Measurements from ENCODE around the gene MICAL1.

Gene MICAL1

DNA sequence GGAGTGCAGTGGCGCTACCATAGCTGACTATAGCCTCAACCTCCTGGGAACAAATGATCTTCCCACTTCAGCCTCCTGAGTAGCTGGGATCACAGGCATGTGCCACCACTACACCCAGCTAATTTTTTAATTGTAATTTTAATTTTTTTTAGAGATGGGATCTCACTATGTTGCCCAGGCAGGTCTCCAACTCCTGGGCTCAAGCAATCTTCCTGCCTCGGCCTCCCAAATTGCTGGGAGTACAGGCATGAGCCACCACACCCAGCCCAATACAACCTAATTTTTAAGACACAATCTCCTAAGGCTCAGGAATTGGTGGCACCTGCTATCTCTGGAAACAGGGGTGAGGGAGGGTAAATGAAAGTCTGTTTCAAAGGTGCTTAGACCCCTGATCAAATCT, 21.6 kb upstream of the MICAL1 start:
- TF ChIP-seq, protein P1, sequence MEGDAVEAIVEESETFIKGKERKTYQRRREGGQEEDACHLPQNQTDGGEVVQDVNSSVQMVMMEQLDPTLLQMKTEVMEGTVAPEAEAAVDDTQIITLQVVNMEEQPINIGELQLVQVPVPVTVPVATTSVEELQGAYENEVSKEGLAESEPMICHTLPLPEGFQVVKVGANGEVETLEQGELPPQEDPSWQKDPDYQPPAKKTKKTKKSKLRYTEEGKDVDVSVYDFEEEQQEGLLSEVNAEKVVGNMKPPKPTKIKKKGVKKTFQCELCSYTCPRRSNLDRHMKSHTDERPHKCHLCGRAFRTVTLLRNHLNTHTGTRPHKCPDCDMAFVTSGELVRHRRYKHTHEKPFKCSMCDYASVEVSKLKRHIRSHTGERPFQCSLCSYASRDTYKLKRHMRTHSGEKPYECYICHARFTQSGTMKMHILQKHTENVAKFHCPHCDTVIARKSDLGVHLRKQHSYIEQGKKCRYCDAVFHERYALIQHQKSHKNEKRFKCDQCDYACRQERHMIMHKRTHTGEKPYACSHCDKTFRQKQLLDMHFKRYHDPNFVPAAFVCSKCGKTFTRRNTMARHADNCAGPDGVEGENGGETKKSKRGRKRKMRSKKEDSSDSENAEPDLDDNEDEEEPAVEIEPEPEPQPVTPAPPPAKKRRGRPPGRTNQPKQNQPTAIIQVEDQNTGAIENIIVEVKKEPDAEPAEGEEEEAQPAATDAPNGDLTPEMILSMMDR (conservative IDR thresholded peaks at IDR 0.05; ENCODE audit: control insufficient read depth, insufficient read depth, low read depth, low read length) = no peak
- no peak overlapping the region for H3K4me3 ChIP-seq (ENCODE audit: control insufficient read depth, low read depth, low read length)
- no peak for DNase-seq (ENCODE audit: low read depth)

GRCh38 chr6:109475625-109476024, 20.1 kb upstream of the MICAL1 start:
- TF ChIP-seq, protein P1 (conservative IDR thresholded peaks at IDR 0.05; ENCODE audit: control insufficient read depth, insufficient read depth, low read depth, low read length) = no peak
- H3K4me3 ChIP-seq (ENCODE audit: control insufficient read depth, low read depth, low read length) = no peak overlapping the region
- no peak for DNase-seq (ENCODE audit: low read depth)

- no peak overlapping the region for H3K4me3 ChIP-seq (ENCODE audit: control insufficient read depth, low read depth, low read length)
- DNase-seq (ENCODE audit: low read depth) = no peak
- TF ChIP-seq, protein P1 (conservative IDR thresholded peaks at IDR 0.05; ENCODE audit: control insufficient read depth, insufficient read depth, low read depth, low read length) = no peak
Measured at GRCh38 chr6:109474995-109475394, 19.4 kb upstream of the MICAL1 start.

- no peak for DNase-seq (ENCODE audit: low read depth)
- H3K4me3 ChIP-seq (ENCODE audit: control insufficient read depth, low read depth, low read length) = no peak overlapping the region
- TF ChIP-seq, protein P1 (conservative IDR thresholded peaks at IDR 0.05; ENCODE audit: control insufficient read depth, insufficient read depth, low read depth, low read length) = no peak
Measured at GRCh38 chr6:109473120-109473519, 17.5 kb upstream of the MICAL1 start.

DNA sequence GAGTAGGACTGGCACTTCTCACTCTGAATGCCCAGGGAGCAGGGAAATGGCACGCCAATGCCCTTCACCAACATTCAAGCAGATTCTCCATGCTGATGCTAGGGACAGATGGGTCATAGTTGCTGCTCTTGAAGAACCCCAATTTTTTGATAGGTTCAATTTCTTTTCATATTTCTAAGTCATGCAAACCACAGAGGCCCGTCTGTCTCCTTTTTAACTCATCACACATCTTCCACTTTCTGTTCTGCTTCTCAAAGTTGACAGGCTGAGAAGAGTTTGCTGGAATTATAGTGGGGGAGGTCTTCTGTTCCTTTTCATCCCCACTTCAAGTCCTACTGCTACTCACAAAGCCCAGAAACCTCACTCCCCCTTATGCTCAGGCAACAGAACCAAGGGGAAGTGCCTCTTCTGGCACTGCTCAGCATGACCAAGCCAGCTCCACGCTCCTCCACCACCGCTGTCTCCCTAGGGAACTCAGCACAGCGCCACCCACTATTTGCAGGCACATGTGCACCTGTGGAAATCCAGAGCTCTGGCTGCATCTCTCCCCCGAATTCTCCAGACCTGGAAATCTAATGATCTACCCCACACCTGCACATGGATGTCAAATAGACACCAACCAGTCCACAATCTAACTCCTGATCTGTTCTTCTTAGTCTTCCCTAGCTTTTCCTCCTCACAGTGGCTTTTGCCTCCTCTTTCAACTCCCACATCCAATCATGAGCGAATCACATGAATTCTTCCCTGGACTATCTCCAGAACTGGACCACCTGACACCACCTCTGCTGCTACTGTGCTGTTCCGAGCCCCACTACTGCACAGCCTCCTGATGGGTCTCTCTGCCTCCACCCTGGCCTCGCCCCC, 16.8 kb upstream of the MICAL1 start:
- TF ChIP-seq, protein P1 (conservative IDR thresholded peaks at IDR 0.05; ENCODE audit: control insufficient read depth, insufficient read depth, low read depth, low read length) = no peak
- DNase-seq (ENCODE audit: low read depth) = no peak
- no peak overlapping the region for H3K4me3 ChIP-seq (ENCODE audit: control insufficient read depth, low read depth, low read length)

DNA sequence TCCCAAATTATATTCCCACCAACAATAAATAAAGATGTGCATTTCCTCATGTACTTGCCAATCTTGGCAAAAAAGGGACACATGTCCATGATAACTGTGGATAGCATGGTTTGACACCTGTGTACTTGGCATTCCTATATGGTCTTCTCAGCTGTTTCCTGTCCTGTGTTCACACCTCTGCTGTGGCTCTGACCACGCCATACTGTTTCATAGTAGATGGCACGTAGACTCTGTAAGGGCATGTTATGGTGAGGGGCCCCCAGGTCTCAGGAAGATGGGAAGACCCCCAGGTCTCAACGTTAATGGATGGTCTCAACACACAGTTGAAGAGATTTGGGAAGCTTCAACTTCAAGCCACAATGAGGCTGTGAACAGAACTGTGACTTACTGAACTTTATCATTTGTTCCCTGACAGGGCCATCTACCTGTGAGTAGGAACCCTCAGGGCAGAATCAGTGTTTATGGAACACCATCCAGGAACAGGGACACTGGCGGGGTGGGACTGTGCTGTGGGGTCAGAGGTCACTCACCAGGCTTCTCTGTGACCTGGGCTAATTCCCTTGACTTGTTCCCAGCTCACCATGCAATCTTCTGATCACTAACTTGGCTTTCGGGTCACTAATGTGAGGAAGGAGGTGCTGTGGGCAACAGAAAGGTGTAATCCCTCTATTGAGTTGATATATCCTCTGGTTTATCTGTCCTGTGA, 15.7 kb upstream of the MICAL1 start:
- DNase-seq (ENCODE audit: low read depth) = no peak
- H3K4me3 ChIP-seq (ENCODE audit: control insufficient read depth, low read depth, low read length) = no peak overlapping the region
- TF ChIP-seq, protein P1 (conservative IDR thresholded peaks at IDR 0.05; ENCODE audit: control insufficient read depth, insufficient read depth, low read depth, low read length) = no peak

Data from fibroblast of mammary gland (primary cell).